ENCODE data around the gene RPL41.
A peak's percentile ranks its signal among the peaks of the same experiment; 100 is the strongest.

The RPL41 gene

DNA sequence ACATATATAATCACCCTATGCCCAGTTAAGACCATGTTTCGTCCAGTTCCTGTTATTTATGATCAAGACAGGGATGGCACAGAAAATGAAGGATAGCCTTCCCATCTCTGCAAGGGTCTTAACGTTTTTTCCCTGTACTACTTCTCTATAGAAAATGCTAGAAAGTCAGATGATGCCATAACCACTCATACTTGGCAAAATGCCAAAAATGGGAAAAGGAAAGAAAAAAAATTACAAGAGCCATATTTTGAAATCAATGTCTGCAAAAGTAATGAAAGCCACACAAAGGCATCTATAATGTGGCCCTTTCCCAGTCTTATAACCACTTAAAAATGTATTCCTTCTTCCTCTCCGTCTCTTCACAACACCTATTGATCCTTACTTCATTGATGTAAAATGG lies 34.1 kb downstream of the RPL41 start:
- TF ChIP-seq, protein P1, sequence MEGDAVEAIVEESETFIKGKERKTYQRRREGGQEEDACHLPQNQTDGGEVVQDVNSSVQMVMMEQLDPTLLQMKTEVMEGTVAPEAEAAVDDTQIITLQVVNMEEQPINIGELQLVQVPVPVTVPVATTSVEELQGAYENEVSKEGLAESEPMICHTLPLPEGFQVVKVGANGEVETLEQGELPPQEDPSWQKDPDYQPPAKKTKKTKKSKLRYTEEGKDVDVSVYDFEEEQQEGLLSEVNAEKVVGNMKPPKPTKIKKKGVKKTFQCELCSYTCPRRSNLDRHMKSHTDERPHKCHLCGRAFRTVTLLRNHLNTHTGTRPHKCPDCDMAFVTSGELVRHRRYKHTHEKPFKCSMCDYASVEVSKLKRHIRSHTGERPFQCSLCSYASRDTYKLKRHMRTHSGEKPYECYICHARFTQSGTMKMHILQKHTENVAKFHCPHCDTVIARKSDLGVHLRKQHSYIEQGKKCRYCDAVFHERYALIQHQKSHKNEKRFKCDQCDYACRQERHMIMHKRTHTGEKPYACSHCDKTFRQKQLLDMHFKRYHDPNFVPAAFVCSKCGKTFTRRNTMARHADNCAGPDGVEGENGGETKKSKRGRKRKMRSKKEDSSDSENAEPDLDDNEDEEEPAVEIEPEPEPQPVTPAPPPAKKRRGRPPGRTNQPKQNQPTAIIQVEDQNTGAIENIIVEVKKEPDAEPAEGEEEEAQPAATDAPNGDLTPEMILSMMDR (conservative IDR thresholded peaks at IDR 0.05; ENCODE audit: low read depth, low read length): no peak
- DNase-seq (ENCODE audit: low read depth): no peak
- no peak overlapping the region for H3K4me3 ChIP-seq (ENCODE audit: low read length)

DNA sequence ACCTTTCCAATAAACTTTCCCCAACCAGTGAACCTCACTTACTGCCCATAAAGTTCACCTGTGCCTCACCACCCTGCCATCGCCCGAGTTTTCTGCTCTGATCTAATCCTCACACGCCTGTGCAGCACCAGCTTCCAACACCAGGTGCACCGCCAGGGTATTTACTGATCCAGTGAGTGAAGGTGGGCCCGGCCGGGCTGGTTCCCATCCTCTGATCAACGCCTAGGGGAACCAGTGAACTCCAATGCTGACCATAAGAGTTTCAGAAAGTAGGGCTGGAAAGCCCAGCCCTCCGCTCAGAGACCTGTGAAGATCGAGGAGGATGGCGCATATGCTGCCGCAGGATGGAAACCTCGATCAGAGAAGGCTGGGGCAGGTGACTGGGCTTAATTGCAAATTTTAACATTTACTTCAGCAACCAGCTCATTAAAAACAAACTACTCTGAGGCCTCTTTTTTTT lies 35.3 kb downstream of the RPL41 start:
- H3K4me3 ChIP-seq (ENCODE audit: low read length): peak overlapping the region; percentile 82
- no peak for DNase-seq (ENCODE audit: low read depth)
- TF ChIP-seq, protein P1 (conservative IDR thresholded peaks at IDR 0.05; ENCODE audit: low read depth, low read length): peak; percentile 59

DNA sequence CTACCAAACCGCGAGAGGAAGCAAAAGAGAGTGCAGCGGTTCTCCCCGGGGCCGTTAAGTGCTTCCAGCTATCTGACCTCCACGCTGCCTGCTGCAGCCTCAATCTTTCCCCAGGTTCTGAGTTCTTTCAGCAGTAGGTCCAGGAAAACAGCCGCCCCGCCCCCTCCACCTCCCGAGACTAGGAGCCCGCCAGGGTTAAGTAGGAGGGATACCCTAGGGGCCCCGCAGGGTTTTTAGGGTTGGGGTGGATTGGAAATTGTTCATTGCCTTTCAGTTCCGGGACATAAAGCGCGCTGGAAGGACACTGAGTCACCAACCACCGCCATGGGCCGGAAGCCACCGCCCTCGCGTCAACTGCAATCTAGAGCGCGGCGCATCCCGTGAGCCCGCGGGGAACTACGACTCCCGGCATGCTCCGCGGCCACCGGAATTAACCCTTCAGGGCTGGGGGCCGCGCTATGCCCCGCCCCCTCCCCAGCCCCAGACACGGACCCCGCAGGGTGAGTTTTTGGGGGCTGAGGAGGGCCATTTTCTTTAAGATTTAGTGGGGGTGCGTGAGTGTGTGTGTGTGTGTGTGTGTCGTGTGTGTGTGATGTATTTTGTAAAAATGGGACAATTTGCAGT lies 35.8 kb downstream of the RPL41 start, which contains the start of gene MYL6B:
Gene MYL6B (plus strand): TSS at position 456 of the 624 bp plus-strand sequence. CDS start 1,332 bp downstream, outside the sequence.
- TF ChIP-seq, protein P1 (conservative IDR thresholded peaks at IDR 0.05; ENCODE audit: low read depth, low read length): no peak
- peak; percentile 63 for DNase-seq (ENCODE audit: low read depth)
- H3K4me3 ChIP-seq (ENCODE audit: low read length): peak within 1 kb of the TSS; percentile 82

DNA sequence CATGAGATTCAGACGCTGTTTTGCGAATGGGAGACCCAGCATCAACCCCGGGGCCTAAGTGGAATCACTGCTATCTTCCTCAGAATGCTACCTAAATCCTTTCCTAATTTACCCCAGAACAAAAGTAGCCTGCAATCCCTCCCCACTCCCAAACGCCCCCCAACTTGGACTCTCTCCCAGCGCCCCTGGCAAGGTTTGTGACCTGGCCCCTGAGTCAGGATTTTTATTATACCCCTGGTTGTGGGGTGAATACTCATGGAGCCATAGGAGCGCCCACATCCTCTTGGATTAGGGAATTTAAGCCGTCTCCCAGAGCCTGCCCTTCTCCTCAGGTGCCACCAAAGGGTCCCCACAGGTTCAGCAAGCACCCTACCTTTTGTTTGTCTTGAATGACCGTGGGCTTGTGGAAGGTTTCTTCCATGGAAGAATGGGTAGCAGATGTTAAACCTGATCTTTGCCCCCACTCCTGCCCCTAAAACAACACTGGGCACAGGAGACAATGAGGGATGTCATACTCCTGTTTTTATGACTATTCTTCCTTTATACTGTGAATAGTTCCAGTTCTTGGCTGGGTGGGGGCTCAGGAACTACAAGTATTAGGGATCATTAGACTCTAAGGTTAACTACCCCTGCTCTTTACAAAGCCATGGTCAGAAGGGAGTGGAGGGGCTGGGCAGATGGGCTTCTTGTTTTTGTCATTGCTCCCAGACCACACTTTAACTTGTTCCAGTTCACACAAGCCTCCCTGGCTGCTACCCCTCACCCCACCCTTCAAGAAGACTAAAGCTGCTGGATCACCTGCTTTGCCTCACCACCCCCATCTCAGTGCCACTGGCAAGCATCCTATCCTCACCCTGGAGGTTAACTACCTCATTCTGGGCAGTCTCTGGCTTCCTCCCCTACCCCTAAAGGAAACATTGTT lies 36.6 kb downstream of the RPL41 start:
- no peak for DNase-seq (ENCODE audit: low read depth)
- peak overlapping the region; percentile 82 for H3K4me3 ChIP-seq (ENCODE audit: low read length)
- TF ChIP-seq, protein P1 (conservative IDR thresholded peaks at IDR 0.05; ENCODE audit: low read depth, low read length): no peak

DNA sequence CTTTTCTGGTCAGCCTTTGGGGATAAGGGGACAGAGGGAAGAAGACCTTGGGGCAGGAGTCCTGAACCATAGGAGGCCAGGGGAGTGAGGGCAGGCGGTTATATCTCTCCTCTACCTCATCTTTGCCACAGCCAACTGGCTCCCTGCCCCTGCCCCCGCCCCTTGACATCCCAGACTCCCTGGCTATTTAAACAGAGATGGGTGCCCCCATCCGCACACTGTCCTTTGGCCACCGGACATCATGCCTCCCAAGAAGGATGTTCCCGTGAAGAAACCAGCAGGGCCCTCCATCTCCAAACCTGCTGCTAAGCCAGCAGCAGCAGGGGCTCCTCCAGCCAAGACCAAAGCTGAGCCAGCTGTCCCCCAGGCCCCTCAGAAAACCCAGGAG lies 37.2 kb downstream of the RPL41 start:
- no peak for DNase-seq (ENCODE audit: low read depth)
- TF ChIP-seq, protein P1 (conservative IDR thresholded peaks at IDR 0.05; ENCODE audit: low read depth, low read length): no peak
- no peak overlapping the region for H3K4me3 ChIP-seq (ENCODE audit: low read length)

DNA sequence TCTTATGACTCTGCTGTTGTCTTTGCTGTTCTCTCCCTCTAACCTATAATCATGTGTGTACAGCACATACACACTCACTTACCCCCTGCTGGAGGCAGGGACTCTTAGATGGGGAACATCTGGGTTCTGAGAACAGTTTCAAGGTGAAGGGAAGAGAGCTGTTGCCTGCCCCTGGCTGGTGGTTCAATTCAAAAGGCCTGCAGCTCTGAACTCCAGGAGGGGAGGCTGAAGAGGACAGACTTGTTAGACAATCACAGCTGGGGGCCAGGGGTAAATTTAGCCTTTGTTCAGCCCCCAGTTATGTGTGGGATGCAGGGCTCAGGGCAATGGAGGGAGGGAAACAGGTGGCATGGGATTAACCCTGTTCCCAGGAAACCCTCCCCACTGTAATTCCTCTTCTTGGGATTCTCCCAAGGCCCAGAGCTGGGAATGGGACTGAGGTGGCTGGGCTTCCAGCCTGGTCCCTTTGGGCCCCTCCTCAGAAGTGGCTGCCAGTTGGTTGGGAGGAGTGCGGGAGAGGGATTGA lies 37.9 kb downstream of the RPL41 start:
- DNase-seq (ENCODE audit: low read depth): no peak
- no peak overlapping the region for H3K4me3 ChIP-seq (ENCODE audit: low read length)
- TF ChIP-seq, protein P1 (conservative IDR thresholded peaks at IDR 0.05; ENCODE audit: low read depth, low read length): no peak
